GM03348 (cell line): Measurements from ENCODE around the gene BTBD9.
A peak's percentile ranks its signal among the peaks of the same experiment; 100 is the strongest.

Experiments used
- DNase-seq: peaks from one replicate; pipeline ENCODE4 v3.0.0; 2012; ENCODE audit warnings: low spot score

The BTBD9 gene

GRCh38 chr6:38239719-38240451 lies 399.8 kb downstream of the BTBD9 start:
- peak; percentile 68 for DNase-seq

GRCh38 chr6:38236631-38237030 lies 403.1 kb downstream of the BTBD9 start:
- no peak for DNase-seq

DNA sequence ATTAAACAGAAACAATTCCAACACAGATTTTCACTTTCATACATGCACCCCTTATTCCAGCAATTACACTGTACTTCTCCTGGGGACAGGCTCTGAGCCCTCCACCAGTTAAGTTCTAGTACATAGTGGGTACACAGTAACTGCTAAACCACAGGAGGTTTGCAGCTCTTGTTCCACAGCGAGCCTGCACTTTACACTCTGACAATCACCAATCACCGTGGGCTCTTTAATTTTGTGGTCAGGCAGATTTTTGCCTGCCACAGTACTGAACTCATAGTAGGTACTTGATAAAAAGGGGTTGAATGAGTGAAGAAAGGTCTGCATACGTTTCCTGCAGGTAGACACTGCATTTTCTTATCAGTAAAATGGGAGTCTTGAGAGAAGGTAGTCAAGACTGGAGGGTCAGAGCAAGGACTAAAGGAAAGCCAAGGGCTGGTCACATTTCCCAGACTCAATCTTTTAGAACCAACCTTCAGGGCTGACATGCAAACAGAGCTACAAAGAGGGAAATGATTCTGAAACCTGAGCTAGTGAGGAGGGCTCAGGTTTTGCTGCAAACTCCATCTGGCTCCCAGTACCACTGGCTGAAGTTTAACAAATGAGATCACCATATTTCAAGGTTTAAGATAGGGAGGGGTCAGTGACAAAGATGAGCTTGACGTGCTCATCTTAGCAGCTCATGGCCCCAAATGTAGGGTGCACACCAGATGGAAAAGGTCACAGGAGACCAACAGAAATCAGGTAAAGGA lies 404.6 kb downstream of the BTBD9 start:
- DNase-seq: no peak

DNA sequence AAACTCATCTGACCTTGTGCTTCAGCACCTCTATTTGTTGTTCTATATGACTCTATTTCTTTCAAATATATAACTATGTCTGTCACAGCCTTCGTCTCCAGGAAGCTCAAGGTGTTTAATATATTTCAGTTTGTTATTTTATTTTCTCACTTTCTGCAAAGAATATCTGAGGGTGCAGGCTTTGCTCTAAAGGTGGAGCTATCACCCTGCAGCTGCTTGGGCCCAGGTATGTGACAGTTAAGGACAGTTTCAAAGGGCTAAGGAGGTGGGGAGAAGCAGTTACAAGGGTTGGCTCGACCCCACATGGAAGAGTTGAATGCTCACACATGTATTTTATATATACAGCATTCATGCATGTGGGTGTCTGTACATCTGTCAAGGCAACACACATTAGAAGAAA lies 405.6 kb downstream of the BTBD9 start:
- DNase-seq: no peak

- no peak for DNase-seq
Measured at GRCh38 chr6:38233161-38233791, 406.5 kb downstream of the BTBD9 start.

DNA sequence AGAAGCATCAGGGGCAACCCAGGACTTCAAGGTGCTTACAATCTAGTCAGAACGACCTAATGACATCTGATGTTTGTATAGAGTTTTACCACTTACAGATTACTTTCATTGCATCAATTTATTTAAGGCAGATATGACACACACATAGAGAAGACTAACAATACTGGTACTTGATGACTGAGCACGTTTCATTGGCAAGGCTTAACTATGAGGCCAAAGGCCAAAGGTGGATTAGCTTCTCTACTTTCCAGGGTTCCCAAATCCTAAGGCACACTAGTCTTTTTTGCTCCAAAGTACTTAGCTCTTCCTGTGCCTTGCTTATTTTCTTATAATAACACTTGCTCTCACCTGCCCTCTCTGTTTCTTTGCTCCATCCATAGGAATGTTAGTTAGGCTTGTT lies 414.0 kb downstream of the BTBD9 start:
- no peak for DNase-seq

- no peak for DNase-seq
Measured at GRCh38 chr6:38221251-38221650, 418.5 kb downstream of the BTBD9 start.

GRCh38 chr6:38220069-38220723 lies 419.5 kb downstream of the BTBD9 start:
- no peak for DNase-seq

GRCh38 chr6:38218235-38218634 lies 421.5 kb downstream of the BTBD9 start:
- no peak for DNase-seq

DNA sequence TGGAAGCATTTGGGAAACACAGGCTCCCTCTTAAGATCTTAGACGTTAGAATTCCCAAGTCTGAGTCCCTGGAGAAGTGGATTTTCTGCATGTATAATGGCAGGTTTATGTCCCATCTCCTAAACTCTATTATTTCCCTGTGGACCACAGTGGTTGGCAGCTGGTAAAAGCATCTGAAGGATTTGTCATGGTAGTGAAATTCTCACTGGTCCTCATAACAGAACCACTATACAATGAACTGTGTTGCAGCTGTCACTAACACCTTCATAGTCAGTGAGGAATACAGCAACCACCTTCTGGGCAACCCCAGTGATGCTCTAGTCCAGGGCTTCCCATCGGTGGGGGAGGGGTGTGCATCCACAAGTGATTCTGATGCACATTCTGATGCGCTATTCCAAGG lies 423.3 kb downstream of the BTBD9 start:
- no peak for DNase-seq

DNA sequence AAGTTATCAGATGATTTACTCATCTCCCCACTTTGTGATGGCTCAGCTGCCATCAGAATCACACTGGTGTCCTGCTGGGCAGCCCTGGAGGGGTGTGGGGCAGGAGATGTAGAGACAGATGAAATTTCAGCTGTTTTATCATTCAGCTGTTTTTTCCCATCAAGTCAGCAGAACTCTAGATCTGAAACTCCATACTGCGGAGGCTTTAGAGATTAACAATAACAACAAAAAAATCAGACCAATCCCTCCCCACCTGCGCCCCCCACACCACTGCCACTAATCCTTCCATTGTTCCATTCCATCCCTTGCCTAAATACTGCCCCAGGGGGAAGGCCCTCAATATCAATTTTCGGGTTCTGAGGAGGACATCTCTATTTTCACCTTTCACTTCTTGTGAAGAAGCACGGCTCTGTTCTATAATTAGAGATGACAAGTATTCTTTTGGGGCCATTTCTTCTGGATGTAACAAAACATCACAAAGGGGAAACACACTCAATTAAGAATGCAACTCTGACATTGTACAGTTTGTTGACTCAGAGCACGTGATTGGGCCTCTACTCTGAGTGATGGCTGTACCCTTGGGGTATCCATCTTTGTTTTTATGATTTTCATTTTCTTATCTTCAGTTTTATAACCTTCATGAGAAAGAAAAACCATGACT lies 423.9 kb downstream of the BTBD9 start:
- no peak for DNase-seq

- DNase-seq: no peak
Measured at GRCh38 chr6:38215225-38215624, 424.5 kb downstream of the BTBD9 start.

DNA sequence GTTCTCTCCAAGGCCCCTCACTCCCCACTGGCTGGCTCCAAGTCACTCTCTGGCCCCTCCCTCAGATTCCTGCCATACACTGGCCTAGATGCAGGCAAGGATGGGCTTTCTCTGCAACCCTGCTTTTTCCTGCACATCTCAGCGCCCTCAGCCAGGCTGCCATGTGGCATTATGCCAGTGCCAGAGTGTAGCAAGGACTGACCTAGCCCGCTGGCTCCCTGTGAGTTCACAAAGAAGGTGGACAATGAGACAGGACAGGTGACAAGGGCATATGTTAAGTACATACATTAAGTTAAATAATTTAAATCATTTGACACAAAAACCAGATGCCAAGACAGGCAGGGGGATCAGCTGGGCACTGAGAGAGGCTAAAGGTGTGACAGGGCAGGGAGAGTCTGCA lies 425.6 kb downstream of the BTBD9 start:
- no peak for DNase-seq

GRCh38 chr6:38213251-38213658 lies 426.5 kb downstream of the BTBD9 start:
- DNase-seq: no peak

DNA sequence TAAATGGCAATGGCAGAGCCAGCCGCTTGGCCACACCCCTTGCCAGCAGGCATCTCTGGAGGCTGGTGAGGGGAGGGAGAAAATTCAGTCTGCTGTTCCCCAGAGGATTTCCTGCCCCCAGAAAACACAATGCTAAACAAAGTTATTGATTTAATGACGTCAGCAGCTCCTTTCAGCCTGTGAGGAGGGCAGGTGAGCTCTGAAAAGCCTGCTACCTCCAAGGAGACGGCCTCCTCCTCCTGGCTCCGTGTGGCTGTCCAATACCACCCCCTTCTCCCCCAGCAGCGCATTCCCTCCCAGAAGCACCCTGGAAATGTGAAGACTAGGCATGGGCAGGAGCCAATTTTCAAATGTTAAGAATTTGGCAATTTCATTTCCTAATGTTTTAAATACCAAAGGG lies 427.1 kb downstream of the BTBD9 start:
- DNase-seq: no peak

DNA sequence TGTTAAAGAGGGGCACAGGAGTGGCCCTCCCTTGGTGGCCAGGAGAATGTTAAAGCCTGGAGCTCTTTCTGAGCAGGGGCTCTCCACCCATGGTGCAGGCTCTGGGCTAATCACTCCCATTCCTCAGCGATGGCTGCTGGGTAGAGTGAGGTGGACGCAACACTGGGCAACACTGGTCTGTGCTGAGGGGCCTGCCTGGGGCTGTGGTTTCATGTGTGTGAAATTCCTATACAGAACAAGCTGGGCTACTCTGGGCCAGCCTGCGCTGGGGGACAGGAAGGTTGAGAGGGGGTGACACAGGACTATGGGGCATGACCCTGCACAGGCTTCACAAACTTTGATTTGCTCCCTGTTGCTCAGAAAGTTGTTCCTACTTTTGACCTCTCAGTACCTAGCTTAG lies 427.6 kb downstream of the BTBD9 start:
- DNase-seq: no peak

DNA sequence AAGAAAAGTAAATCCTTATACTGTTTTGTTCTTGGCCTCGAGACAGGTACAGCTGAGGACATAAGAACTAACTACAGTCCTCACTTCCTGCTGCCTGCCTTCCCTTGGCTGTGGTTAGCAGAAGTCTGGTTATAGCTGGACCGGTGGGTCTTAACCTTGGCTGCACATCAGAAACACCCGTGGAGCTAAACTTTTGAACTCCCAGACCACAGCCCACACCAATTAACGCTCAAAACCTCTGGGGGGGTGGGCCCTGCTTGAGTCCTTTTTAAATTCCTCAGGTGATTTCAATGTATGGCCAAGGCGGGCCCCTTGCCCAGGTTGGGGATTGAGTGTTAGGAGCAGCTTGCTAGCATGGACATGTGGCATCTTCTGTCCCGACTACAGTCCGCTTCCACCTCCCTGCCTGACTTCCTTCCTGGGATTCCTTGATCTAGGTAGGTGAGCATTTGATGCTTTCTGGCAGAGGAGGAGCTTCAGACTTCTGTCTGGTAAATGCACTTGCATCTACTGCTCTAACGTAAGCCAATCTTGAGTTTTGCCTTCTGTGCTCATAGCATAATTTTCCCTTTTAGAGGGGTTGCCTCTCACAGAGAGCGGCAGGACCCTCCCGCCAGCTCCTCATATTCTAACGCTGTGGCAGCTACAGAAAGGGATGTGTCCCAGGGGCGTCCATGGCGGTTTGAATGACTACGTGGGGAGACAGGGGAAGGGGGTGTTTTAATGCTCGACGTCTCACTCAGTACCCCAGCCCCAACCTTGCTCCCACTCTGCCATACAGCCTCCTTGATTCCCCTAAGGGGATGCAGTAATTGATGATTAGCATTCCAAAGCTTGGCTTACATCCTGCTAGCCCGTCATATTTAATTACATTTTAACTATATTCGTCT lies 430.1 kb downstream of the BTBD9 start:
- no peak for DNase-seq

- DNase-seq: no peak
Measured at GRCh38 chr6:38208028-38208427, 431.7 kb downstream of the BTBD9 start.

- no peak for DNase-seq
Measured at GRCh38 chr6:38207375-38207774, 432.4 kb downstream of the BTBD9 start.

DNA sequence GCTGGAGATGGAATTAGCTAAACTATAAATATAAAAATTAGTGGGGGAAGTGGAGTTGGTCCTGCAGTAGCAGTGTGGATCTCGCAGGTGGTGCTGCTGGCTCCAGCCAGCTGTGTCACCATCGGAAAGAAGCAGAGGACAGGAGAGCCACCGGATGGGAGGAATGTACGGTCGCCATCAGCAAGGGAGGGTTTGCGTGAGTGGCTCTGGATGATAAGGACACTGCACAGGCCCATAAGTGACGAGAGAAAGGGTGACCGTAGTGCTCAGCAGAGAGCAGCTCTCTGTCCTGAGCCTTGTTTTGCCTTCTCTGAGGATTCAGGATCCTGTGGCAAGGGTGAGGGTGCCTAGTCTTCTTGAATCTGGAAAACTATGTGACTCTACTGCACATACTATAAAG lies 441.5 kb downstream of the BTBD9 start:
- no peak for DNase-seq

DNA sequence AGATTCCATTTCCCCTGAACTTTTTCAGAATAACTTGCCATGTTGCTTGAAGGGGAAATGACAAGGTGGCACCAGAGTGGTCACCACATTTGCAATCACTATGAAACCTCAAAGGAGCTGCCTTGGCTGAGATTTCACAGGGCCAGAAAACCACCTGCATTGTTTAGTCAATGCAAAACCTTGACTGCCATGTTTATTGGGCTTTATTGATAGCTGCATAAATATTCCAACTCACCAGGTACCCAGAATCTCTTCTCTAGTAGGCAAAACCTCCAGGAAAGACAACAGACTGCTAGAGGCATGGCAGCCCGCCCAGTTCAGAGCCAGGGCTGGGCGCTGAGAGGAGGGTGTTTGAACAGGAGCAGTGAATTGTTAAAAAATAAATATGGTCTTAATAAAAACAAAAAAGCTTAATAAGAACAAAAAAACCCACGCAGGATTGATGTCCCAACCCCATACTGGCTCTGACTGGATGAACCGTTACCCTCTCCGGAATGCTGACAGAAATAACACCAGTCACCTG lies 444.6 kb downstream of the BTBD9 start:
- no peak for DNase-seq
